MM.1S (cell line): ENCODE results near the gene HES5.

Experiments
- CTCF ChIP-seq: fragments of 300-600 bp; sonication (generic); IDR thresholded peaks from 2 replicates; pipeline ENCODE4 v1.5.1; 2016; ENCODE audit warnings: antibody characterized with exemption, low read length, mixed read lengths
- EZH2 ChIP-seq: fragments of 300-600 bp; sonication (generic); optimal IDR thresholded peaks from 2 replicates; pipeline ENCODE3; 2017; ENCODE audit warnings: low read depth, mild to moderate bottlenecking, antibody characterized with exemption, low read length, mixed read lengths
- EZH2phosphoT487 ChIP-seq: fragments of 300-600 bp; sonication (generic); IDR thresholded peaks from 2 replicates; pipeline ENCODE4 v1.6.1; 2018; ENCODE audit warnings: antibody characterized with exemption, low read length

- TF ChIP-seq EZH2, result no peak
- no peak for TF ChIP-seq CTCF
- TF ChIP-seq EZH2phosphoT487, result no peak
Measured at GRCh38 chr1:2489615-2490014, 40.4 kb downstream of the HES5 start.
